GM12891 (cell line): ENCODE data around the gene LCN1.

Experiments
- PAX5 ChIP-seq: IDR thresholded peaks from 2 replicates; pipeline ENCODE4 v1.6.1; 2011; ENCODE audit warnings: low read length, moderate library complexity, mild to moderate bottlenecking; ENCODE audit not compliant: insufficient read depth, severe bottlenecking
- POLR2A ChIP-seq: IDR thresholded peaks from 2 replicates; pipeline ENCODE4 v1.6.1; 2011; ENCODE audit warnings: low read depth, low read length, control low read depth
- POLR2AphosphoS5 ChIP-seq: IDR thresholded peaks from 2 replicates; pipeline ENCODE4 v1.6.1; 2011; ENCODE audit warnings: low read depth, low read length, control low read depth
- POU2F2 ChIP-seq: IDR thresholded peaks from 2 replicates; pipeline ENCODE4 v1.6.1; 2011; ENCODE audit warnings: low read depth, mild to moderate bottlenecking, control low read depth, low read length, moderate library complexity
- SPI1 ChIP-seq: IDR thresholded peaks from 2 replicates; pipeline ENCODE4 v1.6.1; 2011; ENCODE audit warnings: low read depth, low read length, control low read depth
- TAF1 ChIP-seq: IDR thresholded peaks from 2 replicates; pipeline ENCODE4 v1.6.1; 2011; ENCODE audit warnings: low read depth, low read length, control low read depth

DNA sequence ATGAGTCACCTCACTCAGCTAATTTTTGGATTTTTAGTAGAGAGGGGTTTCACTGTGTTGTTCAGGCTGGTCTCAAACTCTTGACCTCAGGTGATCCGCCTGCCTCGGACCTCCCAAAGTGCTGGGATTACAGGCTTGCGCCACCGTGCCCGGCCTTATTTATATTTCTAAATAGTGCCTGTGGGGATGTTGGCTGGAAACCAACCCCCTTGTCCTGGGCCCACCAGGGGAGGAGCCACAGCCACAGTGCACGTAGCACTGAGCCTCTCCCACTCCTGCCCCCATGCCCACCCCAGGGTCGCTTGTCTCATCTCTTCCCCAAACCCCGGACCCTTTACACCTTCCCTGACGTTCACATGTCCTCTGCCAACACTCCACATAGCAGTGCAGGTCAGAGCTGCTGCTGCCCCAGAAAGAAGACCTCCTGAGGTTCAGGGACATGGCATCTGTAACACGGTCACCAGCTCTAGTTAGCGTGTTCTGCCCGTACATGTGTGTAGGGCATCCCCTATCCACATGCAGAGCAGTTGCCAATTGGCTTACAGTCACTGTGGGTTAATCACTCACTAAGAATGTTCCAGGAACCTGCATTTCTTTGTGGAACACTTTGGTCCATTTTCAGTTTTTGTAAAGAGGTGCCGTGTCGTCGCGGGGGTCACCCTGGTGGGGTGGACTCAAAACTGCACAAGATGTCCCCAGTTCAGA lies 30.9 kb upstream of the LCN1 start:
- TF ChIP-seq TAF1: no peak
- no peak for TF ChIP-seq POLR2A
- no peak for TF ChIP-seq SPI1
- no peak for TF ChIP-seq POLR2AphosphoS5
- TF ChIP-seq PAX5: no peak
- no peak for TF ChIP-seq POU2F2
